Measurements from ENCODE around the gene SGMS1. TPM values are rescaled to one million over a fixed set of nuclear protein-coding genes. Genes with fewer than 3 reads are reported as not detected.

Gene SGMS1
- total and polyA plus RNA-seq, 10 donors = 5.9 to 84.3 (median 34.6) TPM

DNA sequence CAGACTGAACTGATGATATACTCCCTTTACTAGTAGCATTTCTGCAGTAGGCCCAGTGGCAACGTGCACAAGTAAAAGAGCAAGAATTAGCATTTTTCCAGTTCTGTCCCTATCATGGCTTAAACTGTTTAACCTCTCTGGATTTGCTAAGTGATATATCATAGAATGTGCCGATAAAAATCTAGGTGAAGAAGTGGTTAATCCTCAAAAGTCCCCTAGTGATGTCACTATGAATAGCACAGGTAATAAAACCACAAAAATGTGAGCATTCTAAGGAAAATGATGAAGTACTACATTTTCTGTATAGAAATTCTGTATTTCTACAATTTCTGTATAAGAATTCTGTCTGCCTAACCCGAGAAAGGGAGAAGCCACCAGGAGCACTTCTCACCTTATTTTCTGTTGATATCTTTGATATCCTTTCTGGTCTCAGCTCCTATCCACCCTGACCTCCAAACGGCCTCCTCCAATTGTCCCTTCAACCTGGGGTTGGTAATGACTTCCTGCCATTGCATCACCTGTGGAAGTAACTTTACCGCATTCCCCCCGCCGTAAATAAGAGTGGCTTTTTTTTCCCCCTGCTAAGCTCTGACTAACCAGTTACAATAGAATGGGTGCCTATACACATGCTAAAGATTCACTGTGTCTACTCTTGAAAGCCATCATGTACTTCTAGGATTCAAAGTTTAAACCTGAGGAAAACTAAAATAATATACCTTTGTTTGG is 216.5 kb downstream of the SGMS1 start:
- H3K4me3 ChIP-seq = no peak overlapping the region
- H3K9me3 ChIP-seq = peaks cover 0 to 12% (median 5%) of the 10 kb centered on the region in 8 donors
- no peak for DNase-seq
- 69 to 92% (median 81%) methylated on average over 7 of the region's 7 CpGs for WGBS, 5 donors
- intact Hi-C loops (cut with DNase I; ENCODE audit: low total_unique reads) = no loop called here
- TF ChIP-seq, protein P1, sequence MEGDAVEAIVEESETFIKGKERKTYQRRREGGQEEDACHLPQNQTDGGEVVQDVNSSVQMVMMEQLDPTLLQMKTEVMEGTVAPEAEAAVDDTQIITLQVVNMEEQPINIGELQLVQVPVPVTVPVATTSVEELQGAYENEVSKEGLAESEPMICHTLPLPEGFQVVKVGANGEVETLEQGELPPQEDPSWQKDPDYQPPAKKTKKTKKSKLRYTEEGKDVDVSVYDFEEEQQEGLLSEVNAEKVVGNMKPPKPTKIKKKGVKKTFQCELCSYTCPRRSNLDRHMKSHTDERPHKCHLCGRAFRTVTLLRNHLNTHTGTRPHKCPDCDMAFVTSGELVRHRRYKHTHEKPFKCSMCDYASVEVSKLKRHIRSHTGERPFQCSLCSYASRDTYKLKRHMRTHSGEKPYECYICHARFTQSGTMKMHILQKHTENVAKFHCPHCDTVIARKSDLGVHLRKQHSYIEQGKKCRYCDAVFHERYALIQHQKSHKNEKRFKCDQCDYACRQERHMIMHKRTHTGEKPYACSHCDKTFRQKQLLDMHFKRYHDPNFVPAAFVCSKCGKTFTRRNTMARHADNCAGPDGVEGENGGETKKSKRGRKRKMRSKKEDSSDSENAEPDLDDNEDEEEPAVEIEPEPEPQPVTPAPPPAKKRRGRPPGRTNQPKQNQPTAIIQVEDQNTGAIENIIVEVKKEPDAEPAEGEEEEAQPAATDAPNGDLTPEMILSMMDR (IDR thresholded peaks at IDR 0.05 in 8 of 11, conservative IDR thresholded peaks at IDR 0.05 in 3 of 11) = no peak
- no peak for TF ChIP-seq POLR2AphosphoS5 (IDR thresholded peaks at IDR 0.05)
- no peak for TF ChIP-seq POLR2A (IDR thresholded peaks at IDR 0.05)
- peaks cover 0 to 11% (median 0%) of the 10 kb centered on the region in 6 donors for H3K36me3 ChIP-seq
- H3K27me3 ChIP-seq (replicated peaks in 1 of 7) = no peaks in the 10 kb centered on the region
- H3K27ac ChIP-seq = no peak overlapping the region
- H3K4me1 ChIP-seq = peaks cover 0 to 28% (median 0%) of the 10 kb centered on the region in 6 donors

- H3K4me1 ChIP-seq = peaks cover 0 to 25% (median 0%) of the 10 kb centered on the region in 6 donors
- H3K9me3 ChIP-seq = peaks cover 0 to 12% (median 5%) of the 10 kb centered on the region in 8 donors
- no peak overlapping the region for H3K4me3 ChIP-seq
- no peaks in the 10 kb centered on the region for H3K27me3 ChIP-seq (replicated peaks in 1 of 7)
- H3K27ac ChIP-seq = no peak overlapping the region
- TF ChIP-seq POLR2AphosphoS5 (IDR thresholded peaks at IDR 0.05) (no peak), POLR2A (IDR thresholded peaks at IDR 0.05) (no peak)
- TF ChIP-seq, protein P1 (IDR thresholded peaks at IDR 0.05 in 8 of 11, conservative IDR thresholded peaks at IDR 0.05 in 3 of 11) = no peak
- 90 to 98% (median 96%) methylated on average over 2 of the region's 2 CpGs for WGBS, 5 donors
- no peak for DNase-seq
- intact Hi-C loops (cut with DNase I; ENCODE audit: low total_unique reads) = no loop called here
- peaks cover 0 to 11% (median 0%) of the 10 kb centered on the region in 6 donors for H3K36me3 ChIP-seq
Observed at GRCh38 chr10:50406457-50407070, 217.2 kb downstream of the SGMS1 start.

- H3K27me3 ChIP-seq (replicated peaks in 1 of 7) = no peaks in the 10 kb centered on the region
- intact Hi-C loops (cut with DNase I; ENCODE audit: low total_unique reads) = no loop called here
- peaks cover 0 to 12% (median 5%) of the 10 kb centered on the region in 8 donors for H3K9me3 ChIP-seq
- H3K4me3 ChIP-seq = no peak overlapping the region
- H3K4me1 ChIP-seq = peaks cover 0 to 23% (median 3%) of the 10 kb centered on the region in 6 donors
- peaks cover 0 to 11% (median 0%) of the 10 kb centered on the region in 6 donors for H3K36me3 ChIP-seq
- DNase-seq = no peak
- TF ChIP-seq POLR2AphosphoS5 (IDR thresholded peaks at IDR 0.05) = no peak
- no peak for TF ChIP-seq POLR2A (IDR thresholded peaks at IDR 0.05)
- TF ChIP-seq, protein P1 (IDR thresholded peaks at IDR 0.05 in 8 of 11, conservative IDR thresholded peaks at IDR 0.05 in 3 of 11) = no peak
- no peak overlapping the region for H3K27ac ChIP-seq
Observed at GRCh38 chr10:50405723-50406122, 218.0 kb downstream of the SGMS1 start.
